Lung (tissue), 12 donors: Measurements from ENCODE around the gene SLC66A3. TPM values are rescaled to one million over a fixed set of nuclear protein-coding genes. Genes with fewer than 3 reads are reported as not detected.

ENCODE experiments used
- ATAC-seq: fragments of 200-7000 bp; cut with Tn5 transposase; one replicate; pipeline ENCODE4 v1.9.1; 2020; ENCODE audit warnings: moderate number of reproducible peaks; ENCODE audit not compliant: insufficient read depth, low FRiP score
- DNase-seq, 3 donors: peaks; one replicate each; pipeline ENCODE4 v3.0.0-alpha.2; 2013 to 2017
- H3K27ac ChIP-seq, 2 donors: one replicate each; pipeline ENCODE4 v1.5.1; 2013; ENCODE audit warnings: mild to moderate bottlenecking in 2 of 2, moderate library complexity in 2 of 2, control low read depth in 1 of 2, inconsistent platforms in 1 of 2, low read depth in 1 of 2, low read length in 1 of 2
- H3K27me3 ChIP-seq, 3 donors: one replicate each; pipeline ENCODE4 v1.5.1; 2013; ENCODE audit warnings: low read length in 2 of 3; ENCODE audit not compliant: control insufficient read depth in 3 of 3, insufficient read depth in 3 of 3
- H3K36me3 ChIP-seq, 4 donors: one replicate each; pipeline ENCODE4 v1.5.1; 2013; ENCODE audit warnings: low read length in 4 of 4, mild to moderate bottlenecking in 1 of 4, moderate library complexity in 1 of 4; ENCODE audit not compliant: control insufficient read depth in 4 of 4, insufficient read depth in 4 of 4
- H3K4me1 ChIP-seq, 5 donors: one replicate each; pipeline ENCODE4 v1.5.1; 2013; ENCODE audit warnings: low read length in 5 of 5, mild to moderate bottlenecking in 2 of 5, moderate library complexity in 1 of 5; ENCODE audit not compliant: control insufficient read depth in 5 of 5, insufficient read depth in 5 of 5
- H3K4me3 ChIP-seq: one replicate; pipeline ENCODE4 v1.5.1; 2013; ENCODE audit warnings: mild to moderate bottlenecking, control low read depth, moderate library complexity
- H3K9ac ChIP-seq, 2 donors: one replicate each; pipeline ENCODE4 v1.5.1; 2013; ENCODE audit warnings: low read length in 2 of 2, control low read depth in 1 of 2; ENCODE audit not compliant: insufficient read depth in 1 of 2
- H3K9me3 ChIP-seq, 4 donors: one replicate each; pipeline ENCODE4 v1.5.1; 2013; ENCODE audit warnings: low read length in 3 of 4, mild to moderate bottlenecking in 1 of 4, moderate library complexity in 1 of 4; ENCODE audit not compliant: control insufficient read depth in 4 of 4, insufficient read depth in 3 of 4
- WGBS, 2 donors: extraction: QIAGEN DNeasy Blood & Tissue Kit; methylation state at CpG; one replicate each; pipeline ENCODE4 v1.1.7; 2013; 5-methylcytosine and 5-hydroxymethylcytosine counted together
- polyA plus RNA-seq, 2 donors: library from polyadenylated mRNA; stranded (reverse); fragments of 200-250 nt; gene quantifications; one replicate each; pipeline ENCODE4 v1.2.1, GENCODE V29; 2013
- total RNA-seq, 2 donors: library from RNA; depleted of rRNA in 1 of 2; stranded (reverse); fragments of >200 nt in 1 of 2; gene quantifications; one replicate each; pipeline ENCODE4 v1.2.1, GENCODE V29; 2014 to 2021
- TF ChIP-seq, protein P1 (sequence below): IDR thresholded peaks from 2 replicates; pipeline ENCODE4 v1.5.1; 2012; ENCODE audit warnings: mild to moderate bottlenecking; ENCODE audit errors: control extremely low read depth, extremely low read depth
- donor health status: control.
- donor health status: control.
- donor health status: Bipolar disorder and iron deficiency.
- donor health status: healthy.
- donor health status: DM: yes; HTN: yes; CAD: no.

The SLC66A3 gene
- total and polyA plus RNA-seq, 4 donors = 17.6 to 27.4 (median 22.3) TPM

DNA sequence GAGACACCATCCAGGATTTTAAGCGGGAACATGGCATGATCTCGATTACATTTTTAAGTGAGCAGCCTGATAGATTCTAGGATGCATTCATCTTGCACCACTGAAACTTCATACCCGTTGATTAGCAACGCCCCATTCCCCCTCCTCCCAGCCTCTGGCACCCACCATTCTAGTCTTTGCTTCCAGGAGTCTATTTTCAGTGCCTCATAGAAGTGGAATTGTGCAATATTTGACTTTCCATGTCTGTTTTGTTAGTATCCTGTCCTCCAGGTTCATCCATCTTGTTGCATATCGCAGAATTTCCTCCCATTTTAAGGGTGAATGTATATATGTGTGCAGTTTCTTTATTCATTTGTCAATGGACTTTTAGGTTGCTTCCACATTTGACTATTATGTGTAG lies 20.9 kb upstream of the SLC66A3 start:
- ATAC-seq (no peak), DNase-seq (peak; percentile 37 to 45 (median 40))
- H3K4me3 ChIP-seq = no peak overlapping the region
- no peak overlapping the region for H3K9ac ChIP-seq
- TF ChIP-seq, protein P1, sequence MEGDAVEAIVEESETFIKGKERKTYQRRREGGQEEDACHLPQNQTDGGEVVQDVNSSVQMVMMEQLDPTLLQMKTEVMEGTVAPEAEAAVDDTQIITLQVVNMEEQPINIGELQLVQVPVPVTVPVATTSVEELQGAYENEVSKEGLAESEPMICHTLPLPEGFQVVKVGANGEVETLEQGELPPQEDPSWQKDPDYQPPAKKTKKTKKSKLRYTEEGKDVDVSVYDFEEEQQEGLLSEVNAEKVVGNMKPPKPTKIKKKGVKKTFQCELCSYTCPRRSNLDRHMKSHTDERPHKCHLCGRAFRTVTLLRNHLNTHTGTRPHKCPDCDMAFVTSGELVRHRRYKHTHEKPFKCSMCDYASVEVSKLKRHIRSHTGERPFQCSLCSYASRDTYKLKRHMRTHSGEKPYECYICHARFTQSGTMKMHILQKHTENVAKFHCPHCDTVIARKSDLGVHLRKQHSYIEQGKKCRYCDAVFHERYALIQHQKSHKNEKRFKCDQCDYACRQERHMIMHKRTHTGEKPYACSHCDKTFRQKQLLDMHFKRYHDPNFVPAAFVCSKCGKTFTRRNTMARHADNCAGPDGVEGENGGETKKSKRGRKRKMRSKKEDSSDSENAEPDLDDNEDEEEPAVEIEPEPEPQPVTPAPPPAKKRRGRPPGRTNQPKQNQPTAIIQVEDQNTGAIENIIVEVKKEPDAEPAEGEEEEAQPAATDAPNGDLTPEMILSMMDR = no peak
- 86 to 89% methylated on average over 5 of the region's 5 CpGs for WGBS, 2 donors
- H3K27me3 ChIP-seq = no peaks in the 10 kb centered on the region
- no peaks in the 10 kb centered on the region for H3K36me3 ChIP-seq
- peaks cover 6 to 21% (median 12%) of the 10 kb centered on the region in 5 donors for H3K4me1 ChIP-seq
- no peaks in the 10 kb centered on the region for H3K9me3 ChIP-seq
- no peak overlapping the region for H3K27ac ChIP-seq

DNA sequence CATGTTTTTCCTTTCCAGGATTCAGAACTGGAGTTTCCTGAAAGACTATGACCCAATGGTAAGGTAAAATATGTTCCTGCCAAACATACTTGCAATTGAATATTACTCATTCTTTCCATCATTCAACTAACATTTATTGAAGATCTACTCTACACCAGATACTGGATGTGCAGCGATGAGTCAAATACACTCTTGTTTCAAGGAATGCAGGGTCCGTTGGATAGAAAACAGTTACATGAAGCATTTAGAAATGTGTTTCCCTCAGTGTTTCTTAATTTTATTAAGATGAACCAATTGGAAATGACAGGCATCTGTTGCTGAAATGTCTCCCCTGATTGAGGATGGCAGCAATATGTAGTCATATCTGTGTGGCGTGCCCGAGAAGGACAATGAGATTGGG lies 14.8 kb upstream of the SLC66A3 start:
- ATAC-seq (no peak), DNase-seq (no peak)
- H3K4me3 ChIP-seq = no peak overlapping the region

DNA sequence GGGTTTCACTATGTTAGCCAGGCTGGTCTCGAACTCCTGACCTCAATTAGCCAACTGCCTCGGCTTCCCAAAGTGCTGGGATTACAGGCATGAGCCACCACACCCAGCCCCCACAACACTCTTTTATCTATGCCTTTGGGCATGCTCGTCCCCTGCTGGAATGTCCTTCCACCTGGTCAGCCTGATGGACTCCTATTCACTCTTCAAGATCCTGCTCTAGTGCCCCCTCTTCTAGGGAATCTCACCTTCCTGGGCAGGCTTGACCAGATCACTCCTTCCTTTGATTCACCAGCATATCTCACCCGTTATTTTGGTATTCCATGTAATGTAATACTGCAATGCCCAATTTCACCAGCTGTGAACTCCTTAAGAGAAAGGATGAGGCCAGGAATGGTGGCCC lies 13.9 kb upstream of the SLC66A3 start:
- no peaks in the 10 kb centered on the region for H3K27me3 ChIP-seq
- 84 to 86% methylated on average over 4 of the region's 4 CpGs for WGBS, 2 donors
- H3K9ac ChIP-seq = no peak overlapping the region
- ATAC-seq = no peak
- H3K9me3 ChIP-seq = peaks cover 0 to 2% (median 0%) of the 10 kb centered on the region in 4 donors
- no peak for DNase-seq
- H3K4me1 ChIP-seq = no peaks in the 10 kb centered on the region
- H3K27ac ChIP-seq = no peak overlapping the region
- TF ChIP-seq, protein P1 = no peak
- H3K4me3 ChIP-seq = no peak overlapping the region
- no peaks in the 10 kb centered on the region for H3K36me3 ChIP-seq

More for the DNA sequence above, 14.8 kb upstream of the SLC66A3 start:
- H3K36me3 ChIP-seq = no peaks in the 10 kb centered on the region
- H3K27ac ChIP-seq = no peak overlapping the region
- TF ChIP-seq, protein P1 = no peak
- 87 to 92% methylated on average over 4 of the region's 4 CpGs for WGBS, 2 donors
- peaks cover 0 to under 1% (median 0%) of the 10 kb centered on the region in 4 donors for H3K9me3 ChIP-seq
- H3K9ac ChIP-seq = no peak overlapping the region
- no peaks in the 10 kb centered on the region for H3K27me3 ChIP-seq
- H3K4me1 ChIP-seq = no peaks in the 10 kb centered on the region

DNA sequence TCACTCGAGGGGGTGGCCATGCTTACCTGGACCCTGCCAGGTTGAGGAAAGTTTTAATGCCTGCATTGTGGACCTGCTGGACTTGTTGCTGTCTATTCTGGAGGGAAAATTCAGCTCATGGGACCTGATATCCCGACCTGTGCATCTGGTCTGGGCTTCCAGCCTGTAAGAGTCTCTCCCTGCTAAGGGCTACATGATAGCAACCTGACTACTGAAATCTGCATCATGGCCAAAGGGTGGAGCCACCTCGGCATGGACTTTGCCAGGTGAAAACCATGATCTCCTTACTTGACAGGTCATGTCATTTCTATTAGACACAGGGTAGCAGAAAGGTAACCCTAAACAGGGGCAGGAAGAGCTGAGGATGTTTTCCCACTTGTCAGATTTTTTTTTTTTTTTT lies 12.9 kb upstream of the SLC66A3 start:
- Histone ChIP-seq H3K9ac (no peak overlapping the region), H3K36me3 (no peaks in the 10 kb centered on the region), H3K9me3 (peaks cover 0 to 2% (median 0%) of the 10 kb centered on the region in 4 donors), H3K4me1 (no peaks in the 10 kb centered on the region), H3K4me3 (no peak overlapping the region), H3K27ac (no peak overlapping the region), H3K27me3 (no peaks in the 10 kb centered on the region)
- ATAC-seq (no peak), DNase-seq (no peak)
- 74 to 76% methylated on average over 3 of the region's 3 CpGs for WGBS, 2 donors
- TF ChIP-seq, protein P1 = no peak
